ENCODE results near the gene ITPR1. TPM values are rescaled to one million over a fixed set of nuclear protein-coding genes. Genes with fewer than 3 reads are reported as not detected.

ITPR1 gene
- total RNA-seq, 1 experiment from 2014 or later, result 13.2 TPM

GRCh38 chr3:4685673-4686345 is 192.7 kb downstream of the ITPR1 start:
- DNase-seq (ENCODE audit: low read depth), result no peak

- DNase-seq (ENCODE audit: low read depth), result no peak
These were observed 193.5 kb downstream of the ITPR1 start for GRCh38 chr3:4686619-4687018.

- DNase-seq (ENCODE audit: low read depth), result no peak
These were observed 194.0 kb downstream of the ITPR1 start for GRCh38 chr3:4687167-4687566.

- DNase-seq (ENCODE audit: low read depth), result no peak
These were observed 194.4 kb downstream of the ITPR1 start for GRCh38 chr3:4687596-4687995.

GRCh38 chr3:4688411-4688810 is 195.3 kb downstream of the ITPR1 start:
- no peak for DNase-seq (ENCODE audit: low read depth)

DNA sequence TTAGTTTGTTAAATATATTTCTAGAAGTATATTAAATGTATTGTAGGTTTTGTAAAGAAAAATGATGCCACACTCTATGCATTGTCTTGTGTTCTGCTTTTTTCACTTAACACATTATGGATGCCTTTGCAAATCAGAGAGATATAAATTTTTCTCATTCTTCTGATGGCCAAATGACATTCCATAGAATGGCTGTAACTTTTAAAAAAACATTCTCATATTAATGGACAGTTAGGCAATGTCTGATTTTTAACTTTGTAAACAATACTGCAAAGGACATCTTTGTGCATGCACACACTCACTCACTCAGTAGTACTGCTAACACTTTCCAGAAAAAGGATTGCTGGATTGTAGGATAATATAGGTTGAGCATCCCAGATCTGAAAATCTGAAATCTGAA is 195.9 kb downstream of the ITPR1 start:
- DNase-seq (ENCODE audit: low read depth), result no peak

GRCh38 chr3:4690277-4690676 is 197.1 kb downstream of the ITPR1 start:
- no peak for DNase-seq (ENCODE audit: low read depth)

- no peak for DNase-seq (ENCODE audit: low read depth)
These were observed 200.5 kb downstream of the ITPR1 start for GRCh38 chr3:4693620-4694019.

DNA sequence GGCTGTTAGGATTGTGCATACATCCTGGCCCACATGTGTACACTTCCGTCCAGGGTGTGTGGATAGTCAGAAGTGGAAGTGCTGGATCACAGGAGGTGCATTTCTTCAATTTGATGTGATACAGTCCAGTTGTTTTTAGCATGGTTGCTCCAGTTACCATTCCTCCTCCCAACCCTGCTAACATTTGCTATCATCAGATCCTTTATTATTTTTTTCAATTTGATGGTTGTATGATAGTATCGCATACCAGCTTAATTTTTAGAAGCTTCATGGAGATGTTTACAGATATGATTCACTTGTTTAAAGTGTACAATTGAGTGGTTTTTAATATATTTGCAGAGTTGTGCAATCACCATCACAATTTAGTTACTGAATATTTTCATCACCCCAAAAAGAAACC is 202.7 kb downstream of the ITPR1 start:
- no peak for DNase-seq (ENCODE audit: low read depth)

GRCh38 chr3:4696266-4696665 is 203.1 kb downstream of the ITPR1 start:
- DNase-seq (ENCODE audit: low read depth), result no peak

DNA sequence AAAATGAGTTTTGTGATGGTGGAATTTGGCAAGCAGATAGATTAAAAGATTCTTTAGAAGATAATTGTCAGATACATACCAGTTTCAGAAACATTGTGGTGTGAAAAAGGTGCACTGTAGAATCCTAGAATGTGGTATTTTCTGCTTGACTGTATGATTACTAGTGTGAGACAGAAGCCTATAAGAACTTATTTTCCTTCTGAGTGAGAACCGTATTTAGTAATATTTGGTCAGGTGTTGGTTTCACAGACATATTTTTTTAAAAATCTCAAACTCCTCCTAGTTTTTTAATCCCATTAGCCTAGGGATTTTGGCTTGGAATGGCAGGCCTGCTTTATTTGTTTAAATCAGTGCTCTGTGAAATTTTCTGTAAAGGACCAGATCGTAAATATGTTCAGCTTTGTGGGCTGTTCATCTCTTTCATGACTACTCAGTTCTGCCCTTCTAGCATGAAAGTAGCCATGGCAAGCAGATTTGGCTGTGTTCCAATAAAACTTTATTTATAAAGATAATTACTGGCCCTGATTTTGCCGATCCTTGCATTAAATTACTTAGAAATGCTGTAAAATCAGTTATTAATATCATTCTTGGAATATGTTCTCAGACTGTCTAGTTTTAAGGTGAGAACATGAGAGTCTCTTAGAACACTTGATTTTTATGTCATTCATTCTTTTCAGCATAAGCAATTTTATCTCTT is 205.1 kb downstream of the ITPR1 start:
- DNase-seq (ENCODE audit: low read depth), result no peak

DNA sequence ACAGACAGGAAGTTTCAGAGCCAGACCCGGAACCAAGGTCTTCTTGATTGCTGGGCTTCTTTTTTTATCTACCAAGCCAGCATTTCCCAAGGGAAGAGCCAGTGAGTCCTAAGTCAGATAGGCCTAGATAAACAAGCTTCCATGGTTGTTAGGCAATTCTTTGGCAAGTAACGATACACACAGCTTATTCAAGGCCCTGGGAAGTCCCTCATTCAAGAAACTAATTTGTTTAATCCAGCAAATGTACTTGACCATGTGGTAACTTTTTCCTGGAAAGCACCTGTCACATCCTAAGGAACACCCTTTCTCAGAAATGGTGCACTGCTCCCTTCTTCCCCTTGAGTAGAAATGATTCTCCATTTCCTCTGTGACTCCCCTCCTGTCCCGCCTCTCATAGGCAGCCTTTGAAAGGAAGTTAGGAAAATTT is 209.9 kb downstream of the ITPR1 start:
- no peak for DNase-seq (ENCODE audit: low read depth)

GRCh38 chr3:4704552-4704951 is 211.4 kb downstream of the ITPR1 start:
- no peak for DNase-seq (ENCODE audit: low read depth)

GRCh38 chr3:4707324-4707723 is 214.2 kb downstream of the ITPR1 start:
- no peak for DNase-seq (ENCODE audit: low read depth)

DNA sequence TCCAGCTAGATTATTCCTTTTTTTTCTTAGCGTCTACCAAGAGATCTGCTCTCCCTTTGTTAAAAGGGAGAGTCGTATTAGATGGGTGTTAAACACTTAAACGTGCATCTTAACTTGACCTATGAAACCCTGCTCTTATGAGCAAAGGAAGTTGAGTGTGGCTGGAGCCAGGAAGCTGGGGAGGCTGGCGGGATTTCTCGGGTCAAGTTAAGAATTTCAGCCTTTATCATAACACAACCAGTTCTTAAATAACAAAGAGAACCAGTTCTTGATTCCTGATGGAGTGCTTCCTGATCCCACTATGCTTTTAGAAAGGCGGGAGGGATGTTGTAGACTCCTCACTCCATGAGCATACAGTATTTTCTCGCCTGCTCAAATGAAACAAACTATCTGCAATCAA is 215.1 kb downstream of the ITPR1 start:
- no peak for DNase-seq (ENCODE audit: low read depth)

DNA sequence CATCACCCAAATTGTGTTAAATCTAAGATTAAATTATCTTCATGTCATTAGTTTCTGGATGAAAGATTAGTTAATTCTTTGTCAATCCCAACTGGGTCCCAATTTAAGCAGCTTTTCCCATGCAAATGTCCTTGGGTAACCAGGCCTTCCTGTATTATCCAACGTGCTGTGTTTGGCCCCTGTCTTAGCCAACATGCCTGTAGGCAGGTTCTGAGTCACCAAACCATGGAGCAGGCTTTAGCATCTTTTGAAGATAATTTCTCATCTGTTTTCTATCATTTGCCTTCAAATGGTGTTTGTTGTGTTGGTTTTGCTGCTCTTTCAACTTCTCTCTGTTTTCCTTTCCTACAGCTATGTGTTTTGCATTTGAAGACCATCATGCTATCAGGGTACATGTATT is 216.2 kb downstream of the ITPR1 start:
- DNase-seq (ENCODE audit: low read depth), result peak; percentile 89

DNA sequence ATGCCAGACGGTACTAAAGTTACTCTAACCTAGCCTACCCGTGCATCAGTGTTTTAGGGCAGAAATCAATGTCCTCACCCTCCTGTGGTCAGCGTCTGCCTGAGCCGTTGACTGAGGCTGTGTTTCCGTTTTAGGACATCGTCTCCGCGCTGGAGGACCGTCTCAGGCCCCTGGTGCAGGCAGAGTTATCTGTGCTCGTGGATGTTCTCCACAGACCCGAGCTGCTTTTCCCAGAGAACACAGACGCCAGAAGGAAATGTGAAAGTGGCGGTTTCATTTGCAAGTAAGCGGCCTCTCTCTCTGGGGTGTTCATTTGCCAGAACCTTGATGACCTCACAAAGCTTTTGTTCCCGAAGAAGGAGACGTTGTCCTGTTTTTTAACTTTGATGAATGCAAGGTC is 217.0 kb downstream of the ITPR1 start:
- DNase-seq (ENCODE audit: low read depth), result no peak

DNA sequence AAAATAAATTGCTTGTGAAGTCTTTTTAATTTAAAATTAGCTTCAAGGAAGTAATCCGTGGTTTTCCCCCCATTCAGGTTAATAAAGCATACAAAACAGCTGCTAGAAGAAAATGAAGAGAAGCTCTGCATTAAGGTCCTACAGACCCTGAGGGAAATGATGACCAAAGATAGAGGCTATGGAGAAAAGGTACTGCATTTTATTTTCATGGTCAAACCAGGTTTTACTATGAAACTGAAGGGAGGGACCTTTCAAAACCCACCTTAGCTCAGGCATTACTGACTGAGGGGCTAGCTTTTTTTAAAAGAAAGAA is 218.5 kb downstream of the ITPR1 start:
- no peak for DNase-seq (ENCODE audit: low read depth)

- DNase-seq (ENCODE audit: low read depth), result peak; percentile 81
These were observed 219.0 kb downstream of the ITPR1 start for GRCh38 chr3:4712109-4712508.

- DNase-seq (ENCODE audit: low read depth), result no peak
These were observed 220.9 kb downstream of the ITPR1 start for GRCh38 chr3:4714045-4714444.

GRCh38 chr3:4716266-4716665 is 223.1 kb downstream of the ITPR1 start:
- no peak for DNase-seq (ENCODE audit: low read depth)

DNA sequence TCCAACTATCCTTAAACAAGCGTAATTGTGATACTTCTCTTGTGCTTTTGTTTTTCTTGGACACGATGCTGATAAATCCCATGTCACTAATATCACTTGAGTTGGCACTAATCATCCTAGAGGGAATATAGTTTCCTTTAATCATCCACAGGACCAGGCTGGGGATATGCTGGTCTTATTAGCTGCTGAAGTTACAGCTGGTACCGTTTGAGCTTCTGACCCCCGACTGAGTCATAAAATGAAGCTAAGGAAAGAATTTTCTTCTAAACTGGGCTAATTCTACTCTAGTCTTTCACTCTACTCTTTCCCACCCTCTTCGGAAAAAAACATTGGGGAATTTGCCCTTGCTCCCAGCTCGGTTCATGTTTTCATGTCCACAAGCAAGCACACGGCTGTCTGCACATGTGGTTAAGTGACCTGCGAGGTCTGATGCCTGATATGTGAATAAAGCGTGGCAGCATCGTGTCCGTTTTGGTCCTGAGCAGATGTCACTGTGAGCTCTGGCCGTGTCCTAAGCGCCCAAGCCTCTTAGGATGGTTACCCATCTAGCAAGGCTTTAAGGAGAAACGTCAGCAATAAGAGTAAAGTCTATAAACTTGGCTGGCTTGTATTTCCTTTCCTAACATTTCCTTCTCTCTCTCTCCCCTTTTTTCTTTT is 223.7 kb downstream of the ITPR1 start:
- peak; percentile 90 for DNase-seq (ENCODE audit: low read depth)

- no peak for DNase-seq (ENCODE audit: low read depth)
These were observed 224.2 kb downstream of the ITPR1 start for GRCh38 chr3:4717363-4717740.
